Neutrophil (primary cell): Measurements from ENCODE around the gene ZNF75A.

Experiments
- H3K27ac ChIP-seq: fragments of 200-600 bp; sonication (generic); 2 replicates; pipeline ENCODE4 v1.5.1; 2016; ENCODE audit warnings: mild to moderate bottlenecking, moderate library complexity
- H3K27me3 ChIP-seq: fragments of 200-600 bp; sonication (generic); 2 replicates; pipeline ENCODE4 v1.6.0; 2016; ENCODE audit warnings: mild to moderate bottlenecking
- H3K36me3 ChIP-seq: fragments of 200-600 bp; sonication (generic); 2 replicates; pipeline ENCODE4 v1.5.1; 2017
- H3K4me1 ChIP-seq, 2 experiments: fragments of 200-600 bp in 1 of 2; sonication (generic) in 1 of 2; 1 replicate in 1 of 2; 2 replicates in 1 of 2; pipeline versions ENCODE4 v1.5.1 to v1.6.1; 2013 to 2016; ENCODE audit warnings: low read depth in 1 of 2, low read length in 1 of 2, mild to moderate bottlenecking in 1 of 2, moderate library complexity in 1 of 2; ENCODE audit not compliant: control insufficient read depth in 1 of 2, insufficient read depth in 1 of 2
- H3K4me3 ChIP-seq, 2 experiments: fragments of 200-600 bp in 1 of 2; sonication (generic) in 1 of 2; 1 replicate in 1 of 2; 2 replicates in 1 of 2; pipeline ENCODE4 v1.5.1; 2013 to 2016; ENCODE audit warnings: low read depth in 1 of 2, low read length in 1 of 2, mild to moderate bottlenecking in 1 of 2, moderate library complexity in 1 of 2
- H3K9me3 ChIP-seq: fragments of 200-600 bp; sonication (generic); 2 replicates; pipeline ENCODE4 v1.5.1; 2016
- CTCF ChIP-seq: fragments of 200-600 bp; sonication (generic); IDR thresholded peaks from 2 replicates; pipeline ENCODE4 v1.5.1; 2016; ENCODE audit warnings: antibody characterized with exemption

The ZNF75A gene

GRCh38 chr16:3295783-3296182, 9.5 kb upstream of the ZNF75A start:
- peaks cover 21% of the 10 kb centered on the region for H3K9me3 ChIP-seq
- peaks cover 10% of the 10 kb centered on the region for H3K27me3 ChIP-seq
- no peaks in the 10 kb centered on the region for H3K4me1 ChIP-seq
- no peaks in the 10 kb centered on the region for H3K36me3 ChIP-seq
- no peak for TF ChIP-seq CTCF
- H3K27ac ChIP-seq, result no peak overlapping the region
- H3K4me3 ChIP-seq, result no peak overlapping the region

GRCh38 chr16:3304370-3304769, 927 bp upstream of the ZNF75A start:
- no peak overlapping the region for H3K27ac ChIP-seq
- peaks cover 13% of the 10 kb centered on the region for H3K9me3 ChIP-seq

GRCh38 chr16:3306078-3306477, 781 bp downstream of the ZNF75A start:
- H3K27me3 ChIP-seq, result no peaks in the 10 kb centered on the region
- peaks cover 9% of the 10 kb centered on the region for H3K36me3 ChIP-seq
- H3K27ac ChIP-seq, result peak overlapping the region; percentile 89
- H3K4me3 ChIP-seq, result peak overlapping the region; percentile 87 to 95
- peaks cover 12 to 18% of the 10 kb centered on the region in 2 experiments for H3K4me1 ChIP-seq
- TF ChIP-seq CTCF, result no peak
- peaks cover 6% of the 10 kb centered on the region for H3K9me3 ChIP-seq

More at GRCh38 chr16:3304370-3304769, 927 bp upstream of the ZNF75A start:
- H3K4me3 ChIP-seq, result peak overlapping the region; percentile 87 to 95
- H3K27me3 ChIP-seq, result no peaks in the 10 kb centered on the region
- peaks cover 12 to 18% of the 10 kb centered on the region in 2 experiments for H3K4me1 ChIP-seq
- TF ChIP-seq CTCF, result no peak
- H3K36me3 ChIP-seq, result peaks cover 9% of the 10 kb centered on the region

GRCh38 chr16:3311496-3311895, 6.2 kb downstream of the ZNF75A start:
- H3K36me3 ChIP-seq, result peaks cover 15% of the 10 kb centered on the region
- no peak overlapping the region for H3K27ac ChIP-seq
- no peak for TF ChIP-seq CTCF
- H3K4me3 ChIP-seq, result no peak overlapping the region
- H3K27me3 ChIP-seq, result no peaks in the 10 kb centered on the region
- peaks cover 0 to under 1% of the 10 kb centered on the region in 2 experiments for H3K4me1 ChIP-seq
- peaks cover 25% of the 10 kb centered on the region for H3K9me3 ChIP-seq

GRCh38 chr16:3317315-3317999, 12.2 kb downstream of the ZNF75A start:
- H3K4me1 ChIP-seq, result no peaks in the 10 kb centered on the region

More at GRCh38 chr16:3317315-3317999, 12.2 kb downstream of the ZNF75A start:
- peaks cover 52% of the 10 kb centered on the region for H3K9me3 ChIP-seq
- H3K36me3 ChIP-seq, result peaks cover 7% of the 10 kb centered on the region
- H3K27ac ChIP-seq, result no peak overlapping the region
- TF ChIP-seq CTCF, result no peak
- no peaks in the 10 kb centered on the region for H3K27me3 ChIP-seq
- H3K4me3 ChIP-seq, result no peak overlapping the region
